SK-N-MC (cell line): ENCODE data around the gene C6orf15.

Experiments
- EZH2 ChIP-seq: fragments of 200-600 bp; sonication (generic); IDR thresholded peaks from one replicate; pipeline ENCODE4 v1.6.1; 2017; ENCODE audit warnings: antibody characterized with exemption
- POLR2AphosphoS5 ChIP-seq: IDR thresholded peaks from 2 replicates; pipeline ENCODE4 v1.6.1; 2012; ENCODE audit warnings: mild to moderate bottlenecking, low read depth, low read length, borderline replicate concordance

DNA sequence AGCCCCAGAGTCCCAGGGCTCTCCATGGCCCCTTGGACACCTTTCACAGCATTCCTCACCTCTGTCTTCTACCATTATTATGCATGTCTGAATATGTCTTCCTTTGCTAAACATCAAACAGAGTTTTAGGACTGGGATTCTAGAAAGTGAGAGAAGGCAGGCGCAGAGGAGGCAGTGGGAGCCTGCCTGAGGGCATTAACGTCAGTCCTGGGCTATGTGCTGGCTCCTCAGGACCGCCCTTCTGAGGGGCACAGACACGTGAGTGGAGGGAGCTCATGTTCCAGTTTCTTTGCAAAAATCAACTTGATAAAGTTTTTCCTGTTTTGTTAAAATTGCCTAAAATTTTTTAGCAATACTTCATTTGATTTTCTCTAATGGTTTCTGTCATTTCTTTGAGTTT is 38.0 kb downstream of the C6orf15 start:
- TF ChIP-seq POLR2AphosphoS5 (no peak), EZH2 (no peak)
